Measurements from ENCODE around the gene PLOD2. TPM values are rescaled to one million over a fixed set of nuclear protein-coding genes. Genes with fewer than 3 reads are reported as not detected.

The PLOD2 gene
- total RNA-seq, 1 experiment from 2014 or later: 158 TPM

DNA sequence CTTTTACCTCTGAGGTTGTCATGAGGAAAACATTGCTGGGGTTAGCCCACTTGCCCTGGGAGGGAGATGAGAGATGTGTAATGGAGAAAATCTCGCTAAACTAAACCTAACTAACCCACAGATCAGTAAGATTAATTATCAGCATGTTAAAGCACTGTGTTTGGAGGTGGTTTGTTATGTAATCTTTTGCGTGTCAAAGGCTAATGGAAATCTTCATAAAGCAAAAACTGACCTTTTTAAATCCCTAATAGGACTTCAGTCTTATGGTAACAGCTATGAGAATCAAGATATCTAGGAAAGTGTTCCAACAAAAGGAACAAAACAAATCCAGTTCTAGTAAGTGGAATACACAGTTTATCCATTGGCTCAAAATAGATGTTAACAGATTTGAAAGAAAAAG, 102.7 kb downstream of the PLOD2 start:
- CTCF ChIA-PET: no interaction called here
- in situ Hi-C loops (cut with HindIII; ENCODE audit: low pct_unique_long_range_greater_than_20kb, low sequenced_read_pairs): no loop called here
- Histone ChIP-seq H3K36me3 (ENCODE audit: control insufficient read depth, insufficient read depth, low read length) (no peaks in the 10 kb centered on the region), H3K27me3 (ENCODE audit: control insufficient read depth, insufficient read depth, low read length) (no peaks in the 10 kb centered on the region), H3K27ac (ENCODE audit: low read length) (no peak overlapping the region), H3K4me3 (ENCODE audit: low read depth in 2 of 2, low read length in 2 of 2) (no peak overlapping the region), H3K4me1 (ENCODE audit: control insufficient read depth, insufficient read depth, low read length) (no peaks in the 10 kb centered on the region), H3K9me3 (ENCODE audit: control insufficient read depth, insufficient read depth, low read depth, low read length) (no peaks in the 10 kb centered on the region)
- intact Hi-C loops (cut with micrococcal nuclease; ENCODE audit: unreplicated experiment): no loop called here
- POLR2A ChIA-PET: no interaction called here
- ATAC-seq (no peak), DNase-seq (ENCODE audit: low read depth, low spot score) (no peak)
- TF ChIP-seq SIN3A (IDR thresholded peaks at IDR 0.05; ENCODE audit: borderline replicate concordance, insufficient read depth, low read depth, low read length): no peak
- TF ChIP-seq, protein P1, sequence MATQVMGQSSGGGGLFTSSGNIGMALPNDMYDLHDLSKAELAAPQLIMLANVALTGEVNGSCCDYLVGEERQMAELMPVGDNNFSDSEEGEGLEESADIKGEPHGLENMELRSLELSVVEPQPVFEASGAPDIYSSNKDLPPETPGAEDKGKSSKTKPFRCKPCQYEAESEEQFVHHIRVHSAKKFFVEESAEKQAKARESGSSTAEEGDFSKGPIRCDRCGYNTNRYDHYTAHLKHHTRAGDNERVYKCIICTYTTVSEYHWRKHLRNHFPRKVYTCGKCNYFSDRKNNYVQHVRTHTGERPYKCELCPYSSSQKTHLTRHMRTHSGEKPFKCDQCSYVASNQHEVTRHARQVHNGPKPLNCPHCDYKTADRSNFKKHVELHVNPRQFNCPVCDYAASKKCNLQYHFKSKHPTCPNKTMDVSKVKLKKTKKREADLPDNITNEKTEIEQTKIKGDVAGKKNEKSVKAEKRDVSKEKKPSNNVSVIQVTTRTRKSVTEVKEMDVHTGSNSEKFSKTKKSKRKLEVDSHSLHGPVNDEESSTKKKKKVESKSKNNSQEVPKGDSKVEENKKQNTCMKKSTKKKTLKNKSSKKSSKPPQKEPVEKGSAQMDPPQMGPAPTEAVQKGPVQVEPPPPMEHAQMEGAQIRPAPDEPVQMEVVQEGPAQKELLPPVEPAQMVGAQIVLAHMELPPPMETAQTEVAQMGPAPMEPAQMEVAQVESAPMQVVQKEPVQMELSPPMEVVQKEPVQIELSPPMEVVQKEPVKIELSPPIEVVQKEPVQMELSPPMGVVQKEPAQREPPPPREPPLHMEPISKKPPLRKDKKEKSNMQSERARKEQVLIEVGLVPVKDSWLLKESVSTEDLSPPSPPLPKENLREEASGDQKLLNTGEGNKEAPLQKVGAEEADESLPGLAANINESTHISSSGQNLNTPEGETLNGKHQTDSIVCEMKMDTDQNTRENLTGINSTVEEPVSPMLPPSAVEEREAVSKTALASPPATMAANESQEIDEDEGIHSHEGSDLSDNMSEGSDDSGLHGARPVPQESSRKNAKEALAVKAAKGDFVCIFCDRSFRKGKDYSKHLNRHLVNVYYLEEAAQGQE (IDR thresholded peaks at IDR 0.05; ENCODE audit: insufficient read depth in 1 of 2, low read depth in 2 of 2, low read length in 1 of 2): no peak
- TF ChIP-seq, protein P2, sequence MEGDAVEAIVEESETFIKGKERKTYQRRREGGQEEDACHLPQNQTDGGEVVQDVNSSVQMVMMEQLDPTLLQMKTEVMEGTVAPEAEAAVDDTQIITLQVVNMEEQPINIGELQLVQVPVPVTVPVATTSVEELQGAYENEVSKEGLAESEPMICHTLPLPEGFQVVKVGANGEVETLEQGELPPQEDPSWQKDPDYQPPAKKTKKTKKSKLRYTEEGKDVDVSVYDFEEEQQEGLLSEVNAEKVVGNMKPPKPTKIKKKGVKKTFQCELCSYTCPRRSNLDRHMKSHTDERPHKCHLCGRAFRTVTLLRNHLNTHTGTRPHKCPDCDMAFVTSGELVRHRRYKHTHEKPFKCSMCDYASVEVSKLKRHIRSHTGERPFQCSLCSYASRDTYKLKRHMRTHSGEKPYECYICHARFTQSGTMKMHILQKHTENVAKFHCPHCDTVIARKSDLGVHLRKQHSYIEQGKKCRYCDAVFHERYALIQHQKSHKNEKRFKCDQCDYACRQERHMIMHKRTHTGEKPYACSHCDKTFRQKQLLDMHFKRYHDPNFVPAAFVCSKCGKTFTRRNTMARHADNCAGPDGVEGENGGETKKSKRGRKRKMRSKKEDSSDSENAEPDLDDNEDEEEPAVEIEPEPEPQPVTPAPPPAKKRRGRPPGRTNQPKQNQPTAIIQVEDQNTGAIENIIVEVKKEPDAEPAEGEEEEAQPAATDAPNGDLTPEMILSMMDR (IDR thresholded peaks at IDR 0.05): no peak
- no peak for TF ChIP-seq POLR2AphosphoS5 (IDR thresholded peaks at IDR 0.05; ENCODE audit: low read depth, low read length)
- no peak for TF ChIP-seq TCF7L2 (IDR thresholded peaks at IDR 0.05; ENCODE audit: low read depth, low read length)
- no TSS peak for BruUV-seq (replicated peaks)

DNA sequence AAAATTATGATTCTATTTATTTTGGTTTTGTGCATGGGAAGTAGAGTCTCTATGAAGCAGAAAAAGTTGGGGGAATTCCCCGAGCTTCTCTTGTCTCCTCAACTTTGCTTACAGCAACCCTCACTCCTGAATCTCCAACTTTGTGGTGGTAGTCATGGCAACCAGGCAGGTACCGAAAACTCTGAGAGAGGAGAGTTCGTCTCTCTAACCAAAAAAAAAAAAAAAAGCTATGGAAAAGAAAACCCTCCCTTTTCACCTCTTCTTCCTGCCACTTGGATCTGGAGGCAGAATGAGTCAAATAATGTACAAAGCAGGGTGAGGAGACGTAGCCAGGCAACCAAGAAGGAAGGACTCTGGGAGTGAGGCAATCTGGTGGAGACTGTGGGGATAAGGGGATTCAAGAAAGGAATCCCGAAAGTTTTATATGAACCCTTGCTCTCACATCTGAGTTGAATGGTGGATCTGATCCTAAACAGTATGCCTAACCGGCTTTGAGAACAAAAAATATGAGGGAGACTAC, 108.1 kb downstream of the PLOD2 start:
- ChIA-PET POLR2A (no interaction called here), CTCF (no interaction called here)
- BruUV-seq (replicated peaks): no TSS peak
- Histone ChIP-seq H3K27ac (ENCODE audit: low read length) (no peak overlapping the region), H3K36me3 (ENCODE audit: control insufficient read depth, insufficient read depth, low read length) (no peaks in the 10 kb centered on the region), H3K4me3 (ENCODE audit: low read depth in 2 of 2, low read length in 2 of 2) (no peak overlapping the region), H3K9me3 (ENCODE audit: control insufficient read depth, insufficient read depth, low read depth, low read length) (no peaks in the 10 kb centered on the region), H3K4me1 (ENCODE audit: control insufficient read depth, insufficient read depth, low read length) (peaks cover 3% of the 10 kb centered on the region; the same call in 1 of the 2 replicates), H3K27me3 (ENCODE audit: control insufficient read depth, insufficient read depth, low read length) (no peaks in the 10 kb centered on the region)
- in situ Hi-C loops (cut with HindIII; ENCODE audit: low pct_unique_long_range_greater_than_20kb, low sequenced_read_pairs) (no loop called here), intact Hi-C loops (cut with micrococcal nuclease; ENCODE audit: unreplicated experiment) (no loop called here)
- TF ChIP-seq, protein P1 (IDR thresholded peaks at IDR 0.05; ENCODE audit: insufficient read depth in 1 of 2, low read depth in 2 of 2, low read length in 1 of 2): no peak
- no peak for TF ChIP-seq POLR2AphosphoS5 (IDR thresholded peaks at IDR 0.05; ENCODE audit: low read depth, low read length)
- no peak for TF ChIP-seq SIN3A (IDR thresholded peaks at IDR 0.05; ENCODE audit: borderline replicate concordance, insufficient read depth, low read depth, low read length)
- TF ChIP-seq TCF7L2 (IDR thresholded peaks at IDR 0.05; ENCODE audit: low read depth, low read length): no peak
- TF ChIP-seq, protein P2 (IDR thresholded peaks at IDR 0.05): no peak
- ATAC-seq (no peak), DNase-seq (ENCODE audit: low read depth, low spot score) (no peak)

Measured in Panc1 (cell line).